Measurements from ENCODE around the gene ZBTB8B. TPM values are rescaled to one million over a fixed set of nuclear protein-coding genes. Genes with fewer than 3 reads are reported as not detected.
A peak's percentile ranks its signal among the peaks of the same experiment; 100 is the strongest.

ZBTB8B gene
- total RNA-seq, result under 1 TPM in 1 of 5 donors, not detected in 4; 0.03 TPM
- total RNA-seq (2013), result not detected
- 0 to 0.14 (median 0) reads per million in 29 experiments for total RNA-seq

- ChIA-PET CTCF (no interaction called here), POLR2A (no interaction called here)
- Histone ChIP-seq H3K27ac (ENCODE audit: low read length) (no peak within 1 kb of the TSS), H3K9me3 (no peaks in the 10 kb centered on the region), H3K4me1 (ENCODE audit: control insufficient read depth in 1 of 2, extremely low read depth in 1 of 2, insufficient read depth in 2 of 2, low read length in 2 of 2) (peaks cover 0 to 20% of the 10 kb centered on the region in 2 experiments), H3K36me3 (ENCODE audit: control insufficient read depth in 2 of 2, extremely low read depth in 1 of 2, insufficient read depth in 1 of 2, low read length in 1 of 2) (no peaks in the 10 kb centered on the region), H3K4me3 (ENCODE audit: control insufficient read depth in 1 of 2, extremely low read depth in 1 of 2, low read length in 1 of 2) (peak within 1 kb of the TSS; percentile 7 to 39), H3K27me3 (replicated peaks in 1 of 2; ENCODE audit: control insufficient read depth in 2 of 2, extremely low read depth in 1 of 2, insufficient read depth in 2 of 2, low read length in 1 of 2) (peaks cover 4 to 71% of the 10 kb centered on the region in 2 experiments)
- H3K9me3 Mint-ChIP-seq, result no peaks in the 10 kb centered on the region
- H3K4me3 Mint-ChIP-seq, result peak within 1 kb of the TSS; percentile 61 to 70 (median 70)
- WGBS (ENCODE audit: insufficient coverage), result 3% methylated on average over 63 of the region's 66 CpGs
- H3K27ac Mint-ChIP-seq, result peak within 1 kb of the TSS in 1 of 2 donors; percentile 29
- H3K4me1 Mint-ChIP-seq, result peaks cover 15 to 18% (median 16%) of the 10 kb centered on the region in 3 donors
- DNase-seq (peak in 24 of 35 experiments; percentile 2 to 34 (median 17)), ATAC-seq (replicated peaks in 1 of 4) (peak; percentile 52 to 78 (median 62))
- no peaks in the 10 kb centered on the region for H3K36me3 Mint-ChIP-seq
- peaks cover 57 to 58% of the 10 kb centered on the region in 2 donors for H3K27me3 Mint-ChIP-seq
These were observed at the start of gene ZBTB8B for GRCh38 chr1:32464716-32465577. TSS of gene ZBTB8B (plus strand) at chr1:32465072. CDS start at chr1:32470625, 5,553 bp downstream.

DNA sequence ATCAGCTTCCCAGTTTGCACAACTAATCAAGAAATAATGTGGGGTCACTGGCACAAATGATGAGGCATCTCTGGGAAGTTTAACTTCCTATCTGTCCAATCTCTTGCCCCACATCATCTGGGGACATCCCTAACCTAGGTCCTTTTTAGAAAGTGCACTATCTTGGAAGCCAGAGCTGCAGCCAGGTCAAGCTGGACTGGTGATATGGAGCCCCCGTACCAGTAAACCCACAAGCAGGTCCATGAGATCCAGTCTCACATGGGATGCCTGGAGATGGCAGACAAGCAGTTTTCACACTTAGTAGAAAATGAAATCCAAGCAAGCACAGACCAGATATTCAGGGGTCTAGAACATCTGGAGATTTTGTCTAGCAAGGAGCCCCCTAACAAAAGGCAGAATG, 43.1 kb upstream of the ZBTB8B start:
- ChIA-PET POLR2A (no interaction called here), CTCF (no interaction called here)
- no peak overlapping the region for H3K27ac Mint-ChIP-seq
- peaks cover 2 to 33% of the 10 kb centered on the region in 2 experiments for H3K27me3 ChIP-seq (replicated peaks in 1 of 2; ENCODE audit: control insufficient read depth in 2 of 2, extremely low read depth in 1 of 2, insufficient read depth in 2 of 2, low read length in 1 of 2)
- WGBS (ENCODE audit: insufficient coverage), result 100% methylated on average over 1 of the region's 1 CpG
- H3K36me3 Mint-ChIP-seq, result no peaks in the 10 kb centered on the region
- DNase-seq (no peak), ATAC-seq (replicated peaks in 1 of 4) (no peak)
- peaks cover 0 to 3% of the 10 kb centered on the region in 2 experiments for H3K4me1 ChIP-seq (ENCODE audit: control insufficient read depth in 1 of 2, extremely low read depth in 1 of 2, insufficient read depth in 2 of 2, low read length in 2 of 2)
- peaks cover 0 to 5% (median 3%) of the 10 kb centered on the region in 3 donors for H3K4me1 Mint-ChIP-seq
- no peak overlapping the region for H3K27ac ChIP-seq (ENCODE audit: low read length)
- no peaks in the 10 kb centered on the region for H3K9me3 ChIP-seq
- no peaks in the 10 kb centered on the region for H3K9me3 Mint-ChIP-seq
- H3K36me3 ChIP-seq (ENCODE audit: control insufficient read depth in 2 of 2, extremely low read depth in 1 of 2, insufficient read depth in 1 of 2, low read length in 1 of 2), result no peaks in the 10 kb centered on the region
- H3K27me3 Mint-ChIP-seq, result peaks cover 8 to 19% of the 10 kb centered on the region in 2 donors
- no peak overlapping the region for H3K4me3 Mint-ChIP-seq
- no peak overlapping the region for H3K4me3 ChIP-seq (ENCODE audit: control insufficient read depth in 1 of 2, extremely low read depth in 1 of 2, low read length in 1 of 2)

DNA sequence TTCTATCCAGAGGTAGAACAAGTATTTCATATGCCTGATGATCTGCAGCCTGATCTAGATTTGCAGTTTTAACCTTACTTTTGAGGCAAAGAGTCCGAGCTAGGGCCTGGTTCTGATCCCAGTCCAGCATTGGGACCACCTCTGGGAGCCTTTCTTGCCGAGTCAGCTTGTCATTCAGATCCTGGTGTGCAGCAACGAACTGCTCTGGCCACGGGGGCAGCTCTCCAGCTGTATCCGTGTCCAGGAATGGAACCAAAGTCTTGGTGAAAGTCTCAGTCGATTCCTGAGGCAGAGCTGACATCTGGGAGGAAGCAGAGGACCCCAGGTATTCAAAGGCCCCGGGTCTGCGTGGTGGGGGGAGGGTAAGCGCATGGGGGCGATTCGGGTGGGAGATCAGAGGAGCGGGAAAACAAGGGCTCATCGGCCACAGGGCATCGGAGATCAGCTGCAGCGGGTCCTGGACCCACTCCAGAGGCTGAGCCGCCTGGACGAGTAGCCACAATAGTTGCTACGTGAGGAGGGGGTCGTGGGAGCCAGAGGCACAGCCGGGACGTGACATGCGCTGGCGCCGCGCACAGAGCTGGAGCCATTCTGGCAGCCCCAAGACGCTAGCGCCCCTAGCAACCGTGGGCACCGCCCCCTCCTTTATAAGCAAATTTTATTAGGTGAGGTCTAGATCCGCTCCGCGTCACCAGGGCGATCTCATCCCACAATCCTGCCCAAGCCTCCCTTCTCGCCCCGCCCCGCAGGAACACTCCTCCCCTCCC, 38.2 kb upstream of the ZBTB8B start:
- Mint-ChIP-seq H3K27ac (no peak overlapping the region), H3K9me3 (no peaks in the 10 kb centered on the region), H3K4me3 (no peak overlapping the region), H3K36me3 (no peaks in the 10 kb centered on the region), H3K4me1 (peaks cover 0 to 5% (median 3%) of the 10 kb centered on the region in 3 donors), H3K27me3 (peaks cover 35 to 40% of the 10 kb centered on the region in 2 donors)
- POLR2A ChIA-PET, result no interaction called here
- peaks cover 7 to 52% of the 10 kb centered on the region in 2 experiments for H3K27me3 ChIP-seq (replicated peaks in 1 of 2; ENCODE audit: control insufficient read depth in 2 of 2, extremely low read depth in 1 of 2, insufficient read depth in 2 of 2, low read length in 1 of 2)
- H3K9me3 ChIP-seq, result no peaks in the 10 kb centered on the region
- no peak overlapping the region for H3K4me3 ChIP-seq (ENCODE audit: control insufficient read depth in 1 of 2, extremely low read depth in 1 of 2, low read length in 1 of 2)
- peaks cover 0 to 6% of the 10 kb centered on the region in 2 experiments for H3K4me1 ChIP-seq (ENCODE audit: control insufficient read depth in 1 of 2, extremely low read depth in 1 of 2, insufficient read depth in 2 of 2, low read length in 2 of 2)
- ATAC-seq (replicated peaks in 1 of 4), result no peak
- 11% methylated on average over 29 of the region's 36 CpGs for WGBS (ENCODE audit: insufficient coverage)
- H3K36me3 ChIP-seq (ENCODE audit: control insufficient read depth in 2 of 2, extremely low read depth in 1 of 2, insufficient read depth in 1 of 2, low read length in 1 of 2), result no peaks in the 10 kb centered on the region
- H3K27ac ChIP-seq (ENCODE audit: low read length), result no peak overlapping the region
- CTCF ChIA-PET, result no interaction called here
- no peak for DNase-seq

- Histone ChIP-seq H3K4me3 (ENCODE audit: control insufficient read depth in 1 of 2, extremely low read depth in 1 of 2, low read length in 1 of 2) (no peak overlapping the region), H3K36me3 (ENCODE audit: control insufficient read depth in 2 of 2, extremely low read depth in 1 of 2, insufficient read depth in 1 of 2, low read length in 1 of 2) (no peaks in the 10 kb centered on the region), H3K27ac (ENCODE audit: low read length) (no peak overlapping the region), H3K27me3 (replicated peaks in 1 of 2; ENCODE audit: control insufficient read depth in 2 of 2, extremely low read depth in 1 of 2, insufficient read depth in 2 of 2, low read length in 1 of 2) (peaks cover 7 to 50% of the 10 kb centered on the region in 2 experiments), H3K9me3 (no peaks in the 10 kb centered on the region), H3K4me1 (ENCODE audit: control insufficient read depth in 1 of 2, extremely low read depth in 1 of 2, insufficient read depth in 2 of 2, low read length in 2 of 2) (peaks cover 0 to 6% of the 10 kb centered on the region in 2 experiments)
- Mint-ChIP-seq H3K4me1 (peaks cover 0 to 5% (median 3%) of the 10 kb centered on the region in 3 donors), H3K9me3 (no peaks in the 10 kb centered on the region), H3K27me3 (peaks cover 42 to 47% of the 10 kb centered on the region in 2 donors), H3K4me3 (no peak overlapping the region), H3K36me3 (no peaks in the 10 kb centered on the region), H3K27ac (no peak overlapping the region)
- ChIA-PET CTCF (no interaction called here), POLR2A (no interaction called here)
- over 99% methylated on average over 10 of the region's 17 CpGs for WGBS (ENCODE audit: insufficient coverage)
- DNase-seq (no peak), ATAC-seq (replicated peaks in 1 of 4) (no peak)
These were observed 37.5 kb upstream of the ZBTB8B start for GRCh38 chr1:32427264-32427963.

DNA sequence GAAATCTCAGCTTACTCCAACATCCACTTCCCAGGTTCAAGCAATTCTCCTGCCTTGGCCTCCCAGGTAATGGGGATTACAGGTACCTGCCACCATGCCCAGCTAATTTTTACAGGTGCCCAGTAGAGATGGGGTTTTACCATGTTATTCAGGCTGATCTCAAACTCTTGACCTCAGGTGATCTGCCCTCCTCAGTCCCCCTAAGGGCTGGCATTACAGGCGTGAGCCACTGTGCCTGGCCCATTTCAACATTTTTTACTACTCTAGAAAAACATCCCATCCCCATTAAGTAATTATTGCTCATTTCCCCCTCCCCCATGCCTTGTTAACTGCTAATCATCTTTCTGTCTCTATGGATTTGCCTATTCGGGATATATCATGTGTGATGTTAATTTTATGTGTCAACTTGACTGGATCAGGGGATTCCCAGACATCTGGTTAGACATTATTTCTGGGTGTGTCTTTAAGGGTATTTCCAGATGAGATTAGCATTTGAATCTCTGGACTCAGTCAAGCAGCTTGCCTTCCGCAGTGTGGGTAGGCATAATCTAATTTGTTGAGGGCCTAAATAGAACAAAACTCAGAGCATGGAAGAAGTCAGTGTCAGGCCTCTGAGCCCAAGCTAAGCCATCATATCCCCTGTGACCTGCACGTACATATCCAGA, 33.0 kb upstream of the ZBTB8B start:
- Histone ChIP-seq H3K4me1 (ENCODE audit: control insufficient read depth in 1 of 2, extremely low read depth in 1 of 2, insufficient read depth in 2 of 2, low read length in 2 of 2) (peaks cover 0 to 2% of the 10 kb centered on the region in 2 experiments), H3K27ac (ENCODE audit: low read length) (no peak overlapping the region), H3K4me3 (ENCODE audit: control insufficient read depth in 1 of 2, extremely low read depth in 1 of 2, low read length in 1 of 2) (no peak overlapping the region), H3K27me3 (replicated peaks in 1 of 2; ENCODE audit: control insufficient read depth in 2 of 2, extremely low read depth in 1 of 2, insufficient read depth in 2 of 2, low read length in 1 of 2) (peaks cover 4 to 18% of the 10 kb centered on the region in 2 experiments), H3K9me3 (no peaks in the 10 kb centered on the region), H3K36me3 (ENCODE audit: control insufficient read depth in 2 of 2, extremely low read depth in 1 of 2, insufficient read depth in 1 of 2, low read length in 1 of 2) (no peaks in the 10 kb centered on the region)
- no peak for DNase-seq
- Mint-ChIP-seq H3K27me3 (peaks cover 51 to 56% of the 10 kb centered on the region in 2 donors), H3K36me3 (no peaks in the 10 kb centered on the region), H3K4me3 (no peak overlapping the region), H3K4me1 (no peaks in the 10 kb centered on the region), H3K9me3 (no peaks in the 10 kb centered on the region), H3K27ac (no peak overlapping the region)
- ChIA-PET CTCF (no interaction called here), POLR2A (no interaction called here)
- no peak for ATAC-seq (replicated peaks in 1 of 4)
- WGBS (ENCODE audit: insufficient coverage), result 65% methylated on average over 2 of the region's 4 CpGs

All from T-cell (primary cell).